Upper lobe of left lung (tissue), 6 donors: ENCODE measurements around the gene SLC39A13. TPM values are rescaled to one million over a fixed set of nuclear protein-coding genes. Genes with fewer than 3 reads are reported as not detected.

ENCODE experiments used
- ATAC-seq, 2 donors: fragments of 200-7000 bp; cut with Tn5 transposase; one replicate each; pipeline ENCODE4 v1.9.1; 2022; ENCODE audit warnings: mild to moderate bottlenecking in 2 of 2, moderate library complexity in 2 of 2; ENCODE audit not compliant: low FRiP score in 2 of 2
- DNase-seq, 2 donors: peaks; one replicate each; pipeline ENCODE4 v3.0.0-alpha.2; 2019 to 2020
- H3K27ac ChIP-seq, 4 donors: fragments of 200-600 bp; sonication (generic); one replicate each; pipeline ENCODE4 v1.5.1; 2016 to 2019
- H3K27me3 ChIP-seq, 4 donors: fragments of 200-600 bp; sonication (generic); one replicate each; pipeline ENCODE4 v1.5.1; 2017 to 2019
- H3K36me3 ChIP-seq, 4 donors: fragments of 200-600 bp; sonication (generic); one replicate each; pipeline ENCODE4 v1.5.1; 2016 to 2019
- H3K4me1 ChIP-seq, 4 donors: fragments of 200-600 bp; sonication (generic); one replicate each; pipeline ENCODE4 v1.5.1; 2018 to 2019
- H3K4me3 ChIP-seq, 4 donors: fragments of 200-600 bp; sonication (generic); one replicate each; pipeline ENCODE4 v1.5.1; 2017 to 2019; ENCODE audit warnings: mild to moderate bottlenecking in 2 of 4, moderate library complexity in 1 of 4
- H3K9me3 ChIP-seq, 4 donors: fragments of 200-600 bp; sonication (generic); one replicate each; pipeline ENCODE4 v1.5.1; 2018 to 2019
- EP300 ChIP-seq, 4 donors: sonication (generic); formaldehyde crosslinking; IDR thresholded peaks; one replicate each; pipeline ENCODE4 v1.5.1; 2017; ENCODE audit warnings: antibody characterized with exemption in 4 of 4, control low read depth in 2 of 4
- POLR2A ChIP-seq, 4 donors: fragments of 450-650 bp; IDR thresholded peaks; one replicate each; pipeline ENCODE4 v1.5.1; 2016 to 2017; ENCODE audit warnings: antibody characterized with exemption in 4 of 4, mild to moderate bottlenecking in 2 of 4
- POLR2AphosphoS5 ChIP-seq, 2 donors: sonication (generic); formaldehyde crosslinking; IDR thresholded peaks; one replicate each; pipeline ENCODE4 v1.5.1; 2017; ENCODE audit warnings: antibody characterized with exemption in 2 of 2
- WGBS, 2 donors: methylation state at CpG; one replicate each; pipeline ENCODE4 v1.1.5; 2017 to 2018; 5-methylcytosine and 5-hydroxymethylcytosine counted together
- total RNA-seq, 6 donors: library from RNA; depleted of rRNA in 4 of 6; stranded (reverse); fragments of >200 nt in 4 of 6; gene quantifications; one replicate each; pipeline versions ENCODE4 v1.1.0 to v1.2.1, GENCODE V29; 2016 to 2021
- TF ChIP-seq, protein P1 (sequence below), 6 experiments: fragments of 450-650 bp in 4 of 6; fragments of 200-600 bp in 2 of 6; sonication (generic) in 2 of 6; IDR thresholded peaks; one replicate each; pipeline ENCODE4 v1.5.1; 2016 to 2019; ENCODE audit warnings: antibody characterized with exemption in 6 of 6
- donor health status: DM: no; HTN: no; CAD: no; lungs with moderate emphysema.
- donor health status: DM: no; HTN: yes; CAD: no; lungs with severe emphysema.

SLC39A13 gene
- total RNA-seq, 6 donors from 2014 or later, result 47.9 to 98.8 (median 62.8) TPM

DNA sequence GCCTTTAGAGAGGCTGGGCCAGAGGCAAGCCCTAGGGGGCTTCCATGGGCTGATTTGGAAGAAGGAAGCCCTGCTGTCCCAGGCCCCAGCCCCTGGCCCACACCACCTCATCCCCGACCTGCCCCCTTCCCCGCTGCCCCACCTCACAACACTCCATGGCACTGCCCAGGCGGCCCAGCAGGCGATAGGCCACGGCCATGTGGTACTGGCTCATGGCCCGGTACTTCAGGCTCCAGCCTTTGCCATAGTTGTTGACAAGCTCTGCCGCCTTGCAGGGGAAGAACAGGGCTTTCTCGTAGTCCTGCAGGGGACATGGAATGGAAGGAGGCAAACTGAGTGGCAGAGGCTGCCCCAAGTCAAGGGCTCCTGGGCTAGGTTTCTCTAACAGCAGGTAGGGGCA is 34.1 kb downstream of the SLC39A13 start:
- TF ChIP-seq EP300 (IDR thresholded peaks at IDR 0.05) (no peak), POLR2A (IDR thresholded peaks at IDR 0.05) (no peak)
- DNase-seq (no peak), ATAC-seq (no peak)
- Histone ChIP-seq H3K27ac (no peak overlapping the region), H3K4me3 (no peak overlapping the region), H3K9me3 (no peaks in the 10 kb centered on the region), H3K4me1 (no peaks in the 10 kb centered on the region), H3K36me3 (no peaks in the 10 kb centered on the region), H3K27me3 (no peaks in the 10 kb centered on the region)
- 88 to 96% methylated on average over 7 to 8 of the region's 8 CpGs for WGBS, 2 donors

DNA sequence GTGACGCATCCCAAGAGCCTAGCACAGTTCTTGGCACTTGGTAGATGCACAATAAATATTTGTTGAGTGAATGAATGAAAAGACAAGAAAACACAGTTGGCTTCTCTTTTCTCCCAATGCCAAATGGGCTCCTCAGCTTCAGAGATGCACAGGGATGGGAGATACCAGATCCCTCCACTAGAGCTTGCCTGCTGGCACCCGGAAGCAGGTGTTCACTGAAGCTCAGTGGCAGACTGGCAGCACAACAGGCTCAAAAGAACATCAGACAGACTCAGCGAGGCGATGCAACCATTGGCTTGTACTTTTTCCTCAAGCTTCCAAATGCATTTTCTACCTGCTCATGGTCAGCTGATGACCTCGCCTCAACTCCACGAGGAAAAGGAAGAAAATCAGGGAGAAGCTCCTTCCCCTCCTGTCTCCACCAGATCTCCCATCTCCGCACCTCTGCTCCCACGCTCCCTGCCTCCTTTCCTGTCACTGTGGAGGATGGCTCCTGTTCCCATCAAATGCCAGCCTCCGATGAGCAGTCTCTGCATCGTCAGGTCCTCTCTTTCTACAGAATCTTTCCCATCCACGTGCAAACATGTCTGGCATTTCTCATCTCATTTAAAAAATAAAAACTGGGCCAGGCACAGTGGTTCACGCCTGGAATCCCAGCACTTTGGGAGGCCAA is 34.8 kb downstream of the SLC39A13 start:
- WGBS, 2 donors, result 80 to 87% methylated on average over 12 of the region's 12 CpGs
- H3K9me3 ChIP-seq, result no peaks in the 10 kb centered on the region
- H3K36me3 ChIP-seq, result no peaks in the 10 kb centered on the region
- no peak overlapping the region for H3K27ac ChIP-seq
- TF ChIP-seq POLR2AphosphoS5 (IDR thresholded peaks at IDR 0.05) (no peak), EP300 (IDR thresholded peaks at IDR 0.05) (no peak), POLR2A (IDR thresholded peaks at IDR 0.05) (no peak)
- TF ChIP-seq, protein P1, sequence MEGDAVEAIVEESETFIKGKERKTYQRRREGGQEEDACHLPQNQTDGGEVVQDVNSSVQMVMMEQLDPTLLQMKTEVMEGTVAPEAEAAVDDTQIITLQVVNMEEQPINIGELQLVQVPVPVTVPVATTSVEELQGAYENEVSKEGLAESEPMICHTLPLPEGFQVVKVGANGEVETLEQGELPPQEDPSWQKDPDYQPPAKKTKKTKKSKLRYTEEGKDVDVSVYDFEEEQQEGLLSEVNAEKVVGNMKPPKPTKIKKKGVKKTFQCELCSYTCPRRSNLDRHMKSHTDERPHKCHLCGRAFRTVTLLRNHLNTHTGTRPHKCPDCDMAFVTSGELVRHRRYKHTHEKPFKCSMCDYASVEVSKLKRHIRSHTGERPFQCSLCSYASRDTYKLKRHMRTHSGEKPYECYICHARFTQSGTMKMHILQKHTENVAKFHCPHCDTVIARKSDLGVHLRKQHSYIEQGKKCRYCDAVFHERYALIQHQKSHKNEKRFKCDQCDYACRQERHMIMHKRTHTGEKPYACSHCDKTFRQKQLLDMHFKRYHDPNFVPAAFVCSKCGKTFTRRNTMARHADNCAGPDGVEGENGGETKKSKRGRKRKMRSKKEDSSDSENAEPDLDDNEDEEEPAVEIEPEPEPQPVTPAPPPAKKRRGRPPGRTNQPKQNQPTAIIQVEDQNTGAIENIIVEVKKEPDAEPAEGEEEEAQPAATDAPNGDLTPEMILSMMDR (IDR thresholded peaks at IDR 0.05), result no peak
- ATAC-seq, result no peak
- DNase-seq, result no peak
- no peak overlapping the region for H3K4me3 ChIP-seq
- H3K27me3 ChIP-seq, result no peaks in the 10 kb centered on the region
- no peaks in the 10 kb centered on the region for H3K4me1 ChIP-seq

GRCh38 chr11:47443817-47444216 is 35.4 kb downstream of the SLC39A13 start:
- no peak for ATAC-seq
- whole genome bisulfite sequencing, 2 donors, result 71 to 73% methylated on average over 3 of the region's 3 CpGs
- Histone ChIP-seq H3K27ac (no peak overlapping the region), H3K27me3 (no peaks in the 10 kb centered on the region), H3K36me3 (no peaks in the 10 kb centered on the region), H3K9me3 (no peaks in the 10 kb centered on the region), H3K4me3 (no peak overlapping the region), H3K4me1 (no peaks in the 10 kb centered on the region)
- DNase-seq, result no peak
- TF ChIP-seq POLR2AphosphoS5 (IDR thresholded peaks at IDR 0.05) (no peak), POLR2A (IDR thresholded peaks at IDR 0.05) (no peak), EP300 (IDR thresholded peaks at IDR 0.05) (no peak)
- TF ChIP-seq, protein P1 (IDR thresholded peaks at IDR 0.05), result no peak

- DNase-seq, result no peak
- ATAC-seq, result no peak
- TF ChIP-seq POLR2AphosphoS5 (IDR thresholded peaks at IDR 0.05), result no peak
- WGBS, 2 donors, result 89 to 95% methylated on average over 3 to 4 of the region's 4 CpGs
- no peak overlapping the region for H3K27ac ChIP-seq
- no peak overlapping the region for H3K4me3 ChIP-seq
- H3K36me3 ChIP-seq, result no peaks in the 10 kb centered on the region
- no peaks in the 10 kb centered on the region for H3K9me3 ChIP-seq
- no peaks in the 10 kb centered on the region for H3K4me1 ChIP-seq
- no peaks in the 10 kb centered on the region for H3K27me3 ChIP-seq
These were observed 37.5 kb downstream of the SLC39A13 start for GRCh38 chr11:47445840-47446239.

GRCh38 chr11:47446833-47447232 is 38.4 kb downstream of the SLC39A13 start:
- Histone ChIP-seq H3K4me3 (no peak overlapping the region), H3K27me3 (no peaks in the 10 kb centered on the region), H3K36me3 (no peaks in the 10 kb centered on the region), H3K27ac (no peak overlapping the region), H3K9me3 (no peaks in the 10 kb centered on the region), H3K4me1 (no peaks in the 10 kb centered on the region)
- ATAC-seq (no peak), DNase-seq (no peak)
- WGBS, 2 donors, result 92 to 93% methylated on average over 9 of the region's 9 CpGs
- TF ChIP-seq EP300 (IDR thresholded peaks at IDR 0.05) (no peak), POLR2A (IDR thresholded peaks at IDR 0.05) (no peak), POLR2AphosphoS5 (IDR thresholded peaks at IDR 0.05) (no peak)
- TF ChIP-seq, protein P1 (IDR thresholded peaks at IDR 0.05), result no peak

- TF ChIP-seq POLR2AphosphoS5 (IDR thresholded peaks at IDR 0.05), result no peak
- no peak for TF ChIP-seq POLR2A (IDR thresholded peaks at IDR 0.05)
- TF ChIP-seq EP300 (IDR thresholded peaks at IDR 0.05), result no peak
- TF ChIP-seq, protein P1 (IDR thresholded peaks at IDR 0.05), result no peak
- ATAC-seq, result peak in 1 of 2 donors; percentile 24
- 73% methylated on average over 3 of the region's 12 CpGs; no CpG with 5 or more reads in 1 of the 2 donors for WGBS, 2 donors
These were observed 39.5 kb downstream of the SLC39A13 start for GRCh38 chr11:47447906-47448305.

More at GRCh38 chr11:47447906-47448305, 39.5 kb downstream of the SLC39A13 start:
- no peak overlapping the region for H3K4me3 ChIP-seq
- no peaks in the 10 kb centered on the region for H3K4me1 ChIP-seq
- peak in 1 of 2 donors; percentile 60 for DNase-seq
- no peaks in the 10 kb centered on the region for H3K36me3 ChIP-seq
- H3K9me3 ChIP-seq, result no peaks in the 10 kb centered on the region
- no peaks in the 10 kb centered on the region for H3K27me3 ChIP-seq
- no peak overlapping the region for H3K27ac ChIP-seq
